ENCODE results near the gene SUCLA2. TPM values are rescaled to one million over a fixed set of nuclear protein-coding genes. Genes with fewer than 3 reads are reported as not detected.

Gene SUCLA2
- total RNA-seq, 2 donors from 2014 or later, result 60.5 to 71.4 TPM

GRCh38 chr13:47991859-47992258 is 9.2 kb downstream of the SUCLA2 start:
- H3K36me3 ChIP-seq, result no peaks in the 10 kb centered on the region
- no peaks in the 10 kb centered on the region for H3K27me3 ChIP-seq

GRCh38 chr13:47990920-47991466 is 10.1 kb downstream of the SUCLA2 start:
- no peak overlapping the region for H3K4me3 ChIP-seq
- no peaks in the 10 kb centered on the region for H3K4me1 ChIP-seq
- no peak overlapping the region for H3K27ac ChIP-seq
- no peak for DNase-seq
- H3K27me3 ChIP-seq, result no peaks in the 10 kb centered on the region
- no peak overlapping the region for H3K9ac ChIP-seq (ENCODE audit: low read depth in 2 of 2, low read length in 2 of 2)
- H3K9me3 ChIP-seq, result no peaks in the 10 kb centered on the region
- no peaks in the 10 kb centered on the region for H3K36me3 ChIP-seq
- no peak for TF ChIP-seq CTCF (IDR thresholded peaks at IDR 0.05)
- intact Hi-C loops (cut with DNase I), result no loop called here

More at GRCh38 chr13:47991859-47992258, 9.2 kb downstream of the SUCLA2 start:
- H3K9ac ChIP-seq (ENCODE audit: low read depth in 2 of 2, low read length in 2 of 2), result no peak overlapping the region
- H3K27ac ChIP-seq, result no peak overlapping the region
- no peaks in the 10 kb centered on the region for H3K4me1 ChIP-seq
- TF ChIP-seq CTCF (IDR thresholded peaks at IDR 0.05), result no peak
- H3K4me3 ChIP-seq, result no peak overlapping the region
- intact Hi-C loops (cut with DNase I), result no loop called here
- no peak for DNase-seq
- H3K9me3 ChIP-seq, result no peaks in the 10 kb centered on the region

- no peaks in the 10 kb centered on the region for H3K36me3 ChIP-seq
- H3K27me3 ChIP-seq, result no peaks in the 10 kb centered on the region
Measured at GRCh38 chr13:47990427-47990826, 10.6 kb downstream of the SUCLA2 start.

GRCh38 chr13:47983070-47983469 is 18.0 kb downstream of the SUCLA2 start:
- no peak for TF ChIP-seq CTCF (IDR thresholded peaks at IDR 0.05)
- Histone ChIP-seq H3K4me1 (no peaks in the 10 kb centered on the region), H3K27me3 (no peaks in the 10 kb centered on the region), H3K9ac (ENCODE audit: low read depth in 2 of 2, low read length in 2 of 2) (no peak overlapping the region), H3K36me3 (no peaks in the 10 kb centered on the region), H3K27ac (no peak overlapping the region), H3K9me3 (no peaks in the 10 kb centered on the region), H3K4me3 (no peak overlapping the region)
- DNase-seq, result no peak
- intact Hi-C loops (cut with DNase I), result no loop called here

More at GRCh38 chr13:47990427-47990826, 10.6 kb downstream of the SUCLA2 start:
- Histone ChIP-seq H3K9ac (ENCODE audit: low read depth in 2 of 2, low read length in 2 of 2) (no peak overlapping the region), H3K27ac (no peak overlapping the region), H3K4me3 (no peak overlapping the region), H3K4me1 (no peaks in the 10 kb centered on the region), H3K9me3 (no peaks in the 10 kb centered on the region)
- no peak for DNase-seq
- intact Hi-C loops (cut with DNase I), result no loop called here
- no peak for TF ChIP-seq CTCF (IDR thresholded peaks at IDR 0.05)

- TF ChIP-seq CTCF (IDR thresholded peaks at IDR 0.05), result no peak
- H3K27ac ChIP-seq, result no peak overlapping the region
- H3K27me3 ChIP-seq, result no peaks in the 10 kb centered on the region
- no peak overlapping the region for H3K4me3 ChIP-seq
- no peaks in the 10 kb centered on the region for H3K36me3 ChIP-seq
- intact Hi-C loops (cut with DNase I), result no loop called here
- no peaks in the 10 kb centered on the region for H3K9me3 ChIP-seq
- H3K4me1 ChIP-seq, result no peaks in the 10 kb centered on the region
- H3K9ac ChIP-seq (ENCODE audit: low read depth in 2 of 2, low read length in 2 of 2), result no peak overlapping the region
- no peak for DNase-seq
Measured at GRCh38 chr13:47976325-47976724, 24.7 kb downstream of the SUCLA2 start.

All from colonic mucosa (tissue), 4 donors.